Measurements from ENCODE around the gene KIAA1958.

- TF ChIP-seq CTCF (conservative IDR thresholded peaks at IDR 0.05; ENCODE audit: low read length) (no peak), EZH2phosphoT487 (IDR thresholded peaks at IDR 0.05; ENCODE audit: borderline replicate concordance) (no peak)
Observed at GRCh38 chr9:112508377-112508776, 21.8 kb downstream of the KIAA1958 start.
